ENCODE data around the gene PYGM.

Gene PYGM

DNA sequence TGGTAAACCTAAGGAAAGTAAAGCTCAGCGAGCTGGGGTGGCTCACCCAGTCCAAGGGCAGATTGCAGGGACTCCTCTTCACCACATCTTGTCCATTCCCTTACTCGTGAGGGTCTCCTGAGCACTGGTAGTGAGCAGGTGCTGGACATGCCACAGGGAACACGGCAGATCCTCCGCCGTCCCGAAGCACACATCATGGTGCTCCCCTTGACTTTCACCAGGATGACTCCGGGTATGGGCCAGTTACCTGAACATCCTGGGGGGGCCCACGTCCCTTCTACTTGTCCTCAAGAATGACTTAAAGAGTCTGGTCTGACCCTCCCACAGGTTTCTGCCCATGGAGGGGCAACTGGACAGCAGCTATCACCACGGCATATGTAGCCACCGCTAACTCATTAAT is 26.5 kb upstream of the PYGM start:
- no peak for DNase-seq
- no peak for TF ChIP-seq POLR2A (IDR thresholded peaks at IDR 0.05; ENCODE audit: low read length)
- TF ChIP-seq GATA1 (IDR thresholded peaks at IDR 0.05; ENCODE audit: low read depth, low read length) = no peak

DNA sequence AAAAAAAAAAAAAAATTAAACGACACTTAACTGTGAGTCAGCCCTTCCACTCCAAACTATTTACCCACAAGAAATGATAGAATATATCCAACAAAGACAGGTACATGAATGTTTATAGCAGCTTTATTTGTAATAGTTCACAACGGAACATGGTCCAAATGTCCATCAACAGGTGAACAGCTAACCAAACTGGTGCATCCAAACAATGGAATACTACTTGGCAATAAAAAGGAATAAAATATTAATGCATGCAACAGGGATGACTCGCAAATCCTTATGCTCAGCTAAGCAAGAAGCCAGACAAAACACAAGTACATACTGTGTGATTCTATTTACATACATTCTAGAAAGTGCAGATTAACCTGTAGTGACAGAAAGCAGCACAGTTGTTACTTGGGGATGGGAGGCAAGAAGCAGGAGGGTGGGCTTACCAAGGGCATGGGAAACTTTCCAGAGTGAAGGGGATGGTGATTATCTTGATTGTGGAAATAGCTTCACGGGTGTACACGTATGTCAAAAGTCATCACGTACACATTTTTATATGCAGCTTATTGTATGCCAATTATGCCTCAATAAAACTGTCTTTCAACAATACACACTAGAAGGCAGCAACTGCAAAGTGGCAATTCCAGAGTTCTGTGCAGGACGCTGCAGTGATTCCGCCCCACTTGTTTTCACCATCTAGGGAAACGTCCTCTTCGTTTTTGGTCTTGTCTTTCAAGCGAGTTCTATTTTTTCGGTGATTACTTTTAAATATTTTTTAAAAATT is 25.2 kb upstream of the PYGM start:
- TF ChIP-seq GATA1 (IDR thresholded peaks at IDR 0.05; ENCODE audit: low read depth, low read length) (no peak), POLR2A (IDR thresholded peaks at IDR 0.05; ENCODE audit: low read length) (no peak)
- no peak for DNase-seq

DNA sequence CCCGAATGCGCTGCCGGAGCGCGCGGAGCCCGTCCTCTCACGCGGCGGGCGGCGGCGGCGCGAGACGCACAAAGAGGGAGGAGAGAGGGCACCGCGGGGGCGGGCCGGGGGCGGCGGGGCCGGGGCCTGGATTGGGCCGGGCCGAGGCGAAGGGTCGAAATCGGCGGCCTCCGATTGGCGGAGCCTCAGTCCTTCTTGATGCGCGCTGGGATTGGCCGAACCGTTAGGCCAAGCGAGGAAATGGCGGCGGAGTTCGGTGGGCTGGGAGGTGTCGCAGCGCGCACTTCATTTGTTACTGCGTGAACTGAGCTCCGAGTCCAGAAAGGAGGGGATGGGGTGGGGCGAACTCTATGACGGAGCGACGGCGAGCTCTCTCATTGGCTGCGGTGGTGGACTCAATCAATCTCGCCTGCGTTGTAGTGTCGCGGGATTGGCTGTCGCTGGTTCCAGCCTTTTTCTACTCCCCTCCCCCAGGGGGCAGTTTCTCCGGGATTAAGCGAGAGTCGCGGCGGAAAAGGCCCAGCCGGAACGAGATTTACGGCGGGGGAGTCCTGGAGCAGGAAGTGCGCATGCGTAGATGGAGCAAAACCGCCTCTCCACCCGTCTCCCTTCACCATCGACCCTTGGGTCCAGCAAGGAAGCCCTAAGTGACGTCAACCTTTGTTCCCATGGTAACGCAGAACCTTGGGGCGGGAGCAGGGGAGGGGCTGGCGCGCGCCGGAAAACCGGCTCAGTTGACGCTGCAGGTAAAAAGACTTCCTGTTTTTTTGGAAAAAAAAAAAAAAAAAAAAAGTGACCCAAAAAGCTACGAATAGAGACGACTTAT is 18.9 kb upstream of the PYGM start, which contains the start of gene SF1:
TSS of gene SF1 (minus strand) at position 70 of the 826 bp plus-strand sequence. CDS start 150 bp downstream, outside the sequence.
- TF ChIP-seq POLR2A (IDR thresholded peaks at IDR 0.05; ENCODE audit: low read length) = peak; percentile 85
- no peak for TF ChIP-seq GATA1 (IDR thresholded peaks at IDR 0.05; ENCODE audit: low read depth, low read length)
- peak; percentile 100 for DNase-seq

DNA sequence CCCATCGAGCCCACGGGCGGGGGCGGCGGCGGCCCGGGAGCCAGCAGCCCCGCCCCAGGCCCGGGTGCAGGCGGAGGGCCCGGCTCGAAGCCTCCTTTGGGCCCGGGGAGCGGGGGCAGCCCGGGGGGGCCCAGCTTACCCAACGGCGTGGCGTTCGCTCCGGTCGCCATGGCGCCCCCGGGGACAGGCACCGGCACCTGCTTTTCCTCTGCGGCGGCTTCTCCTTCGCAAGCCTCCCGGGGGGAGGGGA is 18.4 kb upstream of the PYGM start:
- no peak for DNase-seq
- no peak for TF ChIP-seq GATA1 (IDR thresholded peaks at IDR 0.05; ENCODE audit: low read depth, low read length)
- no peak for TF ChIP-seq POLR2A (IDR thresholded peaks at IDR 0.05; ENCODE audit: low read length)

DNA sequence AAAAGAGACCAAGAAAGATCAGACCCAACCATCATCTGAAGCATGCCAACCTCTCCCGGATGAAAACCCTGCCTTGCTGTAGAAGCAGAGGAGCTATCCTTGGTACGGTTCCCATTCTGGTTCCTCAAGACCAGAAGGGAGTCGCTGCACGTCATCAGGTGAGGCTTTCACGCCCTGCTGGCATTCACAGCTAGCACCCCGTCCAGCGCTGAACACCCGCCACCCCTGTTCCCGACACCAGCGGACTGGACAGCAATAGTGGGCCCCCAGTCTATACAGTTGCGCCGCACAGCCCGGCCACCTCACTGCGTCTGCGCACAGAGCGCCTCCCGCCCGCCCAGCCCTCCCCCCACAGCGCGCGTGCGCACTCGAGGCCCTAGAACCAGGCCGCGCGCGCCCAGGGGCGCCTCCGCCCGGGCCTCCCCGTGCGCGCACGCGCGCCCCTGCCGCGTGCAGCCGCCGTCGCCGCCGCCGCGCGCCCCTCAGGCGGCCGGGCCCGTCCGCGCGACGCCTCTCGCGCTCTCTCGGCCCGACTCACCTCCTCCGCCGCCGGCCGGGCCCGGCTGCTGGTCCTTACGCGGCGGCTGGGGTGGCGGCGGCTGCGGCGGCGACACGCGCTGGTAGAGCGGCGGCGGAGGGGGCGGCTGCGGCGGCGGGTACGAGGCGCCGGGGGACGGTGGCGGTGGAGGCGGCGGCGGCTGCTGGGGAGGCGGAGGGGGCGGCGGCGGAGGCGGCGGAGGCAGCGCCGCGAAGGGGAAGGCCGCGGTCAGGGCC is 17.9 kb upstream of the PYGM start:
- DNase-seq = peak; percentile 91 to 96
- TF ChIP-seq POLR2A (IDR thresholded peaks at IDR 0.05; ENCODE audit: low read length) (no peak), GATA1 (IDR thresholded peaks at IDR 0.05; ENCODE audit: low read depth, low read length) (no peak)

DNA sequence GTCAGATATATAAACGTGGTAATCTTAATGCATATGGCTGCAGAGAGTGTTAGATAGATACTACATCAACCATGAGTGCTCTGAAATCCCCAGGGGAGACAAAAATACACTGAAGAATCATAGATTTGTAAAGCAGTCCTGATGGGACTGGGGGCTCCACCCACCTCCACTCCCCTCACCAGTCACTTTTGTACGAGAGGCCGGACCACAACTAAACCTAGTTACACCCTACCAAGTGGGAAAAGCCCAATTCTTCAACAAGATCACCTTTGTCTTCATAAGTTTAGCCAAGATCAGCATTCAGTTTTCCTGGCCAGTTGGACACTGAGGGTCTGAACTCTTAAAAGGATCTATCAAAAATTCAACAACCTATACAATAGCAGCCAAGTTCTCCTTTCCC is 17.1 kb upstream of the PYGM start:
- TF ChIP-seq GATA1 (IDR thresholded peaks at IDR 0.05; ENCODE audit: low read depth, low read length) (no peak), POLR2A (IDR thresholded peaks at IDR 0.05; ENCODE audit: low read length) (no peak)
- DNase-seq = peak in 1 of 2 experiments; percentile 43

DNA sequence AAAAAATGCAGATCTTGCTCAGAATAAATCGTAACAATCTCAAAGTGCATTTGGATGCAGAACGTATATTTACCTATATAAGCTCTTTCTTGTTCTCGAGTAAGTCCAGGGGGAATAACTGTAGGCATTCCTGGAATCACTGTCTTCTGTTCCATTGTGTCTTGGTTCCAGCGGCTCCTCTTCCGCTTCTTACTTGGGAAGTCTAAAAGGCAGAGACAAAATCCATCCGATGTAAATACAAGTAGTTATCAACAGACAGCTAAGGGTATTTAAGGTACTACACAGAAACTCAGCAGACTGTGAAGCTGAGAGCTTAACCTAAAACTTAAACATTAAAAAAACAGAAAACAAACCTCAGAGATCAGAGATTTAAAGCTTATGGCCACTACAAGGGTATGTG is 16.7 kb upstream of the PYGM start:
- no peak for DNase-seq
- TF ChIP-seq POLR2A (IDR thresholded peaks at IDR 0.05; ENCODE audit: low read length) = no peak
- TF ChIP-seq GATA1 (IDR thresholded peaks at IDR 0.05; ENCODE audit: low read depth, low read length) = no peak

DNA sequence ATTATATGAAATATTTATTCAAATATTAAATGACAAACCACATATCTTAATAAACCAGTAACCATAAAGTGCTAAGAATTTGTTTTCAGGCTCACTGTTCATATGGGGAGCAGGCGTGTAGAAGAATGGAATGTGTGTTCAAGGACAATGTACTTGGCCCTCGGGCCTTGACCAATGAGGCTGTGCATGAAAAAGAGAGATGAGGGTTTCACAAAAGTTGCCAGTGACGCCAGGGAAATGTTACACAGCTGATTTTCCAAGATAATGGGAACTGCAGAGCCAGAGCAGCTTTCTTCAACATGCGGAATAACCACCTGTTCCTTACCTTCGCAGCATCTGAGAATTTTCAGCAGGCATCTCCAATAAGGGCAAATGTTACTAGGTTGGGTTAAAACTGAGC is 14.4 kb upstream of the PYGM start:
- DNase-seq = no peak
- TF ChIP-seq POLR2A (IDR thresholded peaks at IDR 0.05; ENCODE audit: low read length) = no peak
- no peak for TF ChIP-seq GATA1 (IDR thresholded peaks at IDR 0.05; ENCODE audit: low read depth, low read length)

DNA sequence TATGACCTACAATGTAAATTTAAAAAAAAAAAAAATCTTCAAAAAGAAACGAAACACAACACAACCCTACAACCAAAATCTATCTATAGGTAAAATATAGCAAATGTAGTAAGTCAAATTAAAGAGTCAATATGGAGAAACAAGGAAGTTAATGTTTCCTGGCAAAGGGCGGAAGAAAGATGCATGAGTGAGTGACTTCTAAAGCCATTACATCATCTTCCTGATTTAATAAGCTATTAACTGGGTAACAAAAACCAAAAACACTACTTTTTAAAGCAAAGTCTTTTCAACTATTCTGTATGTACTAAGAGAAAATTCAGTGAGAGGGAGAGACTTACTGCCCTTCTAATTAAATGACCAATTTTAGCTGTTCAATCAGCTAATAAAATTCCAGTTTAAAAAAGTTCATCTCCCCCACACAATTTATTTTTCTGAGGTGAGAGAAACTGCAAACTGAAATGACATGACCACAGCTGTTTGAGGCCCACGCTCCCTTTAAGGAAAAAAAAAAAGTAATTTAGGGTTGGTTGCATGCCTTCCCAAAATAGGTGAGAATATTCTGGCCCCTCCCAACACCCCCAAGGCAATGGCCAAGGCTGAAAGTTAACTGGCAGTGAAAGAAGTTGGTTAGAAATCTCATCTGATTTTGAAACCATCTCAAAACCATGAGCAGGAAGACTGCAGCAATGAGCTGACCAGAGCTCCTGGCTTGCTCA is 12.7 kb upstream of the PYGM start:
- no peak for DNase-seq

DNA sequence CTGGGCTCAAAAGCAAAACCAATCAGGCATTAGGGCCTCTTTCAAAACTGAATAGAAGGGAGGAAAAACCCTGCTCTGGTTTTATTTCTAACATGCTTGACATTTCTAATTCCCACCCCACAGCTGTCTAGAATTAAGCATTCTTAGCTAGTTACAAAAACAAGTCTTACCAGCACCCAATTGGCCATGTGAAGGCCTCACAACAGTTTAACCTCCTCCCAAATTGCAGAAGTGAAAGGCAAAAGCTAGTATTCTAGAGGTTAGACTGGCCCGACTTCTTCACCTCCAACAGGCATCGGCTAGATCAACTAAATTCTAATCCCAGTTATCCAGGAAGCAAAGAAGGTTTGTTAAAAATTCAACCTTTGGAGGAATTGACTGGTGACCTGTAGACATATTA is 12.1 kb upstream of the PYGM start:
- no peak for DNase-seq
- no peak for TF ChIP-seq POLR2A (IDR thresholded peaks at IDR 0.05; ENCODE audit: low read length)

More for the DNA sequence above, 12.7 kb upstream of the PYGM start:
- TF ChIP-seq GATA1 (IDR thresholded peaks at IDR 0.05; ENCODE audit: low read depth, low read length) (no peak), POLR2A (IDR thresholded peaks at IDR 0.05; ENCODE audit: low read length) (no peak)

DNA sequence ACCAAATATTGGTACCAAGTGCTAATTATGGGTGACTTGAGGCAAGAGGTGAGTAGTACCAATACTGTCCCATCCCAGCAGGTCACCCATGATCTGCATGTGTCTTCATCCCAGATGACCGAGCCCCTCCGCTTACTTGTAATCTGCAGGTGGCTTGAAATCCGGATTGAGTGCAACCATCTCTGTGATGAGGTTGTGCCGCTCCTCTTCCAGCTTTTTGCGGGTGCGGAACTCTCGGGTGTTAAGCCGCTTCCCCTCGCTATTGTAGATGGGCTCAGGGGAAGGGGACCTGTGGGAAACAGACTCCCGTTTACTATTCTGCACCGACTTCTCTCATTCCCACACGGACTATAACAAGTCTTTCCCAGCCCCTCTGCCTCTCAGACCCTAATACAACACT is 10.3 kb upstream of the PYGM start:
- DNase-seq = no peak
- peak; percentile 25 for TF ChIP-seq POLR2A (IDR thresholded peaks at IDR 0.05; ENCODE audit: low read length)
- TF ChIP-seq GATA1 (IDR thresholded peaks at IDR 0.05; ENCODE audit: low read depth, low read length) = no peak

DNA sequence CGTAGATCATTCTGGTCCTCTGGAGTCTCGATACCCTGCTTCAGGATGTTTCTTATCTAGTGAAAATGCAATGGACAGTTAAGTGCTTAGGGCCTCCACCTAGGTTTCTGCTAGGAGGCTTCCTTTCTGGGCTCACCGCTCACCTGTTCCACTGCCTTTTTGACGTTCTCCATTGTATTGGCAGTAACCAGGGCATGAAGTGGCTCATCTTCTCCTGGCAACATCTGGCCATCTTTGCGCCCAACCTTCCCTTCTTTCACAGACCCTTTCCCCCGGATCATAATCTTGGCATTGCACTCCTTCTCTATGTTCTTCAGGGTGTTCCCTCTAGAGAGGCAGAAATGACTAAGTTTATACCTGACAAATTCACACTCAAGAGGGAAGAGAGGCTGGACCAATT is 9.5 kb upstream of the PYGM start:
- TF ChIP-seq GATA1 (IDR thresholded peaks at IDR 0.05; ENCODE audit: low read depth, low read length) = no peak
- no peak for TF ChIP-seq POLR2A (IDR thresholded peaks at IDR 0.05; ENCODE audit: low read length)
- no peak for DNase-seq

DNA sequence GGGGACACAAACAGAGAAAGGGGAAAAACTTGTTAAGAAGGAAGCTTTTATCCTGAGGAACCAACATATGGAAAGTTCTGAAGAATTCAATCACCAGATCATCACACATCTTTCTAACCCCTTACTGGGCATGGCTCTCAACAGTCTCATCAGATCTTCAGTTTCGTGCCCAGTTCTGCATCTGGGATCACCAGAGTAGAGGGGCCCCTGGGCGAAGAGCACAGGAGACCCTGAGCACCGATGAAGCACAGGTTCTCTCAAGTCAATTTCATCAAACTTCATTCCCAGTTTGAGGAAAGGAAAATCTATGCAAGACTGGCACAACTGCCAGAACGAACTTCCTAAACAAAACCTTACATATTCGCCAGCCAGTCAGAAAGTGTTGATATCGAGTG is 8.5 kb upstream of the PYGM start:
- peak; percentile 6 for TF ChIP-seq POLR2A (IDR thresholded peaks at IDR 0.05; ENCODE audit: low read length)
- no peak for TF ChIP-seq GATA1 (IDR thresholded peaks at IDR 0.05; ENCODE audit: low read depth, low read length)
- DNase-seq = no peak

Measured in erythroblast (primary cell).